Mammary epithelial cell (primary cell): ENCODE measurements around the gene SIL1.

Experiments
- EZH2 ChIP-seq: IDR thresholded peaks from 2 replicates; pipeline ENCODE4 v1.6.1; 2012; ENCODE audit warnings: low read length, inconsistent platforms, borderline replicate concordance
- TF ChIP-seq, protein P1 (sequence below), 2 donors: IDR thresholded peaks in 1 of 2; conservative IDR thresholded peaks in 1 of 2; 2 replicates each; pipeline ENCODE4 v1.5.1; 2011 to 2012; ENCODE audit warnings: inconsistent platforms in 2 of 2, low read length in 2 of 2, mild to moderate bottlenecking in 2 of 2, control low read depth in 1 of 2, low read depth in 1 of 2; ENCODE audit not compliant: insufficient read depth in 1 of 2; ENCODE audit errors: extremely low read depth in 1 of 2

DNA sequence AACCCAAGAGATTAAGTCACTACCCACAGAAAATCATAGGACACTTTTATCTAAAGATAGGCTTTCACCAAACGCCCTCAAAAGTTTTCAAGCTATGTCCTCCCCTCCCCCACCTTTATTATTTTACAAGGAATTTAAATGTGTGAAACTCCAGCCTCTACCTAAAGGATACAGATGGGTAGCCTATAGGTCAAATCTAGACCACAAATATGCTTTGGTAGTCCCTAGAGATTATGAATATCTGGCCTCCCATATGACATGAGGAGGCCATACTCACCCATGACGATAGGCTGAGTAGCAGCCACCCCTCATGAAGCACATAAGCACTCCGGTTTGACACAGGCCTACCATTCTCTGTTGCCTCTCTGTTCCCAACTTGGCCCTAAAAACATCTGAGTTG is 11.9 kb downstream of the SIL1 start:
- TF ChIP-seq, protein P1, sequence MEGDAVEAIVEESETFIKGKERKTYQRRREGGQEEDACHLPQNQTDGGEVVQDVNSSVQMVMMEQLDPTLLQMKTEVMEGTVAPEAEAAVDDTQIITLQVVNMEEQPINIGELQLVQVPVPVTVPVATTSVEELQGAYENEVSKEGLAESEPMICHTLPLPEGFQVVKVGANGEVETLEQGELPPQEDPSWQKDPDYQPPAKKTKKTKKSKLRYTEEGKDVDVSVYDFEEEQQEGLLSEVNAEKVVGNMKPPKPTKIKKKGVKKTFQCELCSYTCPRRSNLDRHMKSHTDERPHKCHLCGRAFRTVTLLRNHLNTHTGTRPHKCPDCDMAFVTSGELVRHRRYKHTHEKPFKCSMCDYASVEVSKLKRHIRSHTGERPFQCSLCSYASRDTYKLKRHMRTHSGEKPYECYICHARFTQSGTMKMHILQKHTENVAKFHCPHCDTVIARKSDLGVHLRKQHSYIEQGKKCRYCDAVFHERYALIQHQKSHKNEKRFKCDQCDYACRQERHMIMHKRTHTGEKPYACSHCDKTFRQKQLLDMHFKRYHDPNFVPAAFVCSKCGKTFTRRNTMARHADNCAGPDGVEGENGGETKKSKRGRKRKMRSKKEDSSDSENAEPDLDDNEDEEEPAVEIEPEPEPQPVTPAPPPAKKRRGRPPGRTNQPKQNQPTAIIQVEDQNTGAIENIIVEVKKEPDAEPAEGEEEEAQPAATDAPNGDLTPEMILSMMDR (conservative IDR thresholded peaks at IDR 0.05 in 1 of 2, IDR thresholded peaks at IDR 0.05 in 1 of 2; ENCODE audit: extremely low read depth in 1 of 2, insufficient read depth in 1 of 2, low read depth in 1 of 2, low read length in 2 of 2), result no peak
- TF ChIP-seq EZH2, result no peak
